GM21717 (cell line): ENCODE data around the gene ZBTB32.

Experiments
- ATAC-seq: cut with Tn5 transposase; IDR thresholded peaks from one replicate; pipeline ENCODE4 v1.9.1; 2021; ENCODE audit warnings: mild to moderate bottlenecking, moderate library complexity; ENCODE audit not compliant: unreplicated experiment

The ZBTB32 gene

DNA sequence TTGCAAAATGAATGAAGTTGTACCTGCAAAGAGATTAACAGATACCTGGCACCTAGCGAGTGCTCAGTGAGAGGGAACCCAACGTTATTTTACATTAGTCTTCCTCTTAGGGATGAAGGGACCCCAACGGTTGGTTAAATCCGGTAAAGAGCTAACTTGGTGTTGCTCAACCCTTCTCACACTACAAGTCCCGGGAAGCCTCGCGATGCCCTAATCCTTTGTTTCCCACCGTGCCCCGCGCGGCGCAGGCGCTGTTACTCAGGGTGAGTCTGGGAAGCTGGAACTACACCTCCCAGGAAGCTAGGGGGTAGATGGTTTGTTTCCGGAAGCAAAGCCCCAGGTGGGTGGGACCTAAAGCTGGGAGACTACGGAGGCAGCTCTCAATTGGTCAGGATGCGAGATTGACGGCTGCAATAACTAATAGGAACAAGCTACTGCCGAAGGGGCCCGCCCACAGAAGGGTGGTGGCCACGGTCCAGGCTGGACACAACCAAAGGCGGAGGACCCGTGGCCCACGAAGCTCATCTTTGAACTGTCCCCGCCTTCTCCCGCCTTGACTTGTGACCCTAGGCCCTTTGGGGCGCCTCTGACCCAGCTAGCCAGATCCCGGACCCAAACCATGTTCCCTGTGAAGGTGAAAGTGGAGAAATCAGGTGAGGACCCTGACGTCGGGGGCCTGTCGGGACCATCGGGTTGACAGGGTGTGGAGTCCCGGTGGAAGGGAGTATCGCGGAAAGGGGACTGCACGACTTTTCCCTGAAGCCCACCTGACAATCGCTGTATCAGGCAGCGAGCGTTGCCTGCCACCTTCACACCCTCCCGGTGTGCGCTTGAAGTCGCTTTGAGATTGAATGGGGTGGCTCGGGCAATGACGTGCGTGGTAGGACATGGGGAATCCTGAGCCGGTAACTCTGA, 44.0 kb downstream of the ZBTB32 start, which contains the start of gene LIN37:
Gene LIN37, plus strand, starts transcription at position 471 of the 915 bp plus-strand sequence. Its CDS starts 149 bp downstream, at position 620.
- peak; percentile 53 for ATAC-seq

GRCh38 chr19:35750167-35750566, 45.8 kb downstream of the ZBTB32 start:
- no peak for ATAC-seq

DNA sequence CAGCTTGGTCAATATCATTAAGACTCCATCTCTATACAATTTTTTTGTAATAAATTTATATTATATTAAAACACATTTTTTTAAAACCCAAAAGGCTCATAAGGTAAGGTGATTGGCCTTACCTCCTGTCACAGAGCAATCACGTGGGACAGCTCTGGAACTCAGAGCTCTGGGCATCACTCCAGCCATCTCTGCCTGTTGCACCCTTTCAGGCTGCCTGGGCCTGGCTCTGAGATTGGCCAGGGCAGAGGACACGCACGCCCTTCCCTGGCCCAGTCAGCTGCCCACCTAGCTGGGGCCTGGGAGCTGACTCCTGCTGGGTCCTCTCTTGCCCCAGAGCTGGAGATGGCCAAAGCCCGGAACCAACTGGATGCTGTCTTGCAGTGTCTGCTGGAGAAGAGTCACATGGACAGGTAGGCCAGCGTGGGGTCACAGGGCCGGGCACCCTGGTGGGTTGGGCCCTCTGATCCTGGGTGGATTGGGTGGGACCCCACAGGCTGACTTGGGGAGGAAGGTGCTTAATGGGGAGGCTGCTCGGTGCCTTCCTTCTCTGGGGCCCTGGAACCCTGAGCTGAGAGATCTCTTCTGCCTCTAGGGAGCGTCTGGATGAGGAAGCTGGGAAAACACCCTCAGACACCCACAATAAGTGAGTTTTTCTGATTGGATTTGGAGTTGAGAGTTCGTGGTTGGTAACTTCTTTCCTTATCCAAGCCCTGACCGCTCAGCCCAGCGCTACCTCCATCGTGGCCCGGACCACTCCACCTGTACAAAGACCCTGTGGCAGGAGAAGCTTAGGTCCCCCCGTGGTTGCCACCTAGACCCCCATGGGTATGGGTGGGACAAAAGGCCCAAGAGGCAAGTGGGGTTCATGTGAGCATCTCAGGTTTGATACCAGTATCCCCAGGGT, 47.7 kb downstream of the ZBTB32 start:
- ATAC-seq = no peak

DNA sequence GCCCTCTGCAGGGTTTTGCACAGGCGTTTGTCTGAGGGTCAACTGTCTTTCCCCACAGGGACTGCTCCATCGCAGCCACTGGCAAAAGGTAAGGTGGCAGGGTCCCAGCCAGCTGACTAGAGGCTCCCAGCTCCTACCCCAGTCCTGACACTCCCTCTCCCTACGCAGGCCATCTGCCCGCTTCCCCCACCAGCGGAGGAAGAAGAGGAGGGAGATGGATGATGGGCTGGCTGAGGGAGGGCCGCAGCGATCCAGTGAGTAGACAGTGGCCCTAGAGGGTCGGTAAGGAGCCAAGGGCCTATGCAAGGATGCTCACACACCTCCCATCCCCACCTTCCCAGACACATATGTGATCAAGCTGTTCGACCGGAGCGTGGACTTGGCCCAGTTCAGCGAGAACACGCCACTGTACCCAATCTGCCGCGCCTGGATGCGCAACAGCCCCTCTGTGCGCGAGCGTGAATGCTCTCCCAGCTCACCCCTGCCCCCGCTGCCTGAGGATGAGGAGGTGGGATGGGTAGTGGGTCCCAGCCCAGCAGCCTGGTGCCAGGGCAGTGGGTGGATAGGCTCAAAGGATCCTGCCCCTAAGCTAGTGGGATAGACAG, 48.5 kb downstream of the ZBTB32 start:
- ATAC-seq = no peak

DNA sequence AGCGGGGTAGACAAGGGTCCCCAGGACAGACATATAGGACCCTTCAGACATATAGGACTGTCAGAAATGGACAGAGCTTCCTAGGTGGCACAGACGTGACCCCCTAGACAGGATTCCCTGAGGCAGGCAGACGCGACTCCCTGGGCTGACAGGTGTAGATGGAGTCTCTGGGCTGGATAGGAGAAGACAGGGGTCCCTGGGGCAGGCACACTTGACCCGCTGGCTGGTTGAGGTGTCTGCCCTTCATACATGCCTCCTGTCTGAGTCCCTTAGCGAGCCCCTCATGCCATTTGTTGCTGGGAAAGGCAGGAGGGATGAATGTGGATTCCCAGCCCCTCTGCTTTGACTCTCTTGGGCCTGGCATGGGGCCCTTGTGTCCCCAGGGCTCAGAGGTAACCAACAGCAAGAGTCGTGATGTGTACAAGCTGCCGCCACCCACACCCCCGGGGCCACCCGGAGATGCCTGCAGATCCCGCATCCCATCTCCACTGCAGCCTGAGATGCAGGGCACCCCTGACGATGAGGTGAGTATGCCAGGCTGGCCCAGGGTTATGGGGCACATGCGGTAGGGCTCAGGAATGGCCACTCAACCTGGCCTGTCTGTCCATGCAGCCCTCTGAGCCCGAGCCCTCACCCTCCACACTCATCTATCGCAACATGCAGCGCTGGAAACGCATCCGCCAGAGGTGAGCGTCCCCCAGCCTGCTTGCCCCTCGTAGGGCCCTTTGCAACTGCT, 49.4 kb downstream of the ZBTB32 start:
- ATAC-seq = no peak

GRCh38 chr19:35754370-35755130, 50.2 kb downstream of the ZBTB32 start:
- ATAC-seq = no peak

DNA sequence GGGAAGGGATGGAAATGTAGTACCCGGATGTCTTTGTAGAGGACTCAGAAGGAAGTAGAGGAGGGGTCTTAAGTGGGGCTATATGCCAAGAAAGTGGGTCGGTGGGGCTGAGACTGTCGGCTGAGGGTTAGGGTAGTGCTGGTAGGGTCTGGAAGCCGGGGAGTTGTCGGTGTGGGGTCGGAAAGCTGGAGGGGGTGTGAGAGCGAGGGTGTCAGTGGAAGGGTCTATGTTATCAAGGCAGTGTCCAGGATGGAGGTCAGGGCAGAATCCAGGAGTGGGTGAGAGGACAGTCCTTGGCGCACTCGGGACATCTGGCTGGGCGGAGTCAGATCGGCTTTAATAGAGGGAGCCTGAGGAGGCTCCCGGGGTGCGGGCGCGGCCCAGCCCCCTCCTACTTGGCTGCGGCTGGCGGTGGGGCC, 50.8 kb downstream of the ZBTB32 start:
- ATAC-seq = no peak

DNA sequence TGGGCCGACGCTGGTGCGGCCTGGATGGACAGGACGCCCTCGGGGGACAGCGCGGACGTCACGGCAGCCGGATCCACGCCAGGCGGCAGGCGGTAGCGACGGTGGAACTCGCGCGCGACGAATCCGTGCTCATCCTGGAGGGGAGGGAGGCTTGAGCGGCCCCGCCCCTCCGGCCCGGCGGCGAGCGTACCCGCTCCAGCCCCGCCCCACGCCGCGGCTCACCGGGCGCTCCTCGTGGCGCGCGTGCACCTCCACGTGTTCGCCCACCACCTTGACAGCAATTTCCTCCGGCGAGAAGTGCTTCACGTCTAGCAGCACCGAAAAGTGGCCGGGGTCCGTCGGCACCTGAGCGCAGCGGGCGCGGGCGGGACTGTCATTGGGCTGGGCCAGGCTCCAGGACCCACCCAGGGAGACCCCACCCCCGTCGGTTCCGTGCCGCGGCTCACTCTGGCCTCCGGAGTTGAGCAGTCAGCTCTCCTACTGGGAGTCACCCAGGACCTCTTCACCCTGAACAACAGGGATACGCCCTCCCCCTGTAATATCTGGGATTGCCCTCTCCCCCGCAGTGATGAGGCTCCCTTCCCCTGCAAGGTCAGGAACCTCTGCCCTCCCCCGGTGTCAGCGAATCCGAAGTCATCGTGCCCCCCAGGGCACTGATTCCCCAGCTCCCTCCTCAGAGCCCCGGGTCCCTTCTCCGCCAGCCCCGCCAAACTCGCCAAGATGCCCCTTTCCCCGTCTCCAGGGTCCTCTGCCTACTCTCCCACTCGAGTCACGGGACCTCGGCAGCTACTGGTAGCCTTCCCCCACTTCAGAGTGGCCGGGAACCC, 51.4 kb downstream of the ZBTB32 start:
- no peak for ATAC-seq

- no peak for ATAC-seq
These were observed 52.2 kb downstream of the ZBTB32 start, which contains the start of gene HSPB6 for GRCh38 chr19:35756377-35757230. Gene HSPB6 (minus strand): TSS chr19:35757029. CDS start chr19:35757008, 21 bp downstream.

- peak; percentile 5 for ATAC-seq
These were observed 52.9 kb downstream of the ZBTB32 start for GRCh38 chr19:35757231-35757748.

DNA sequence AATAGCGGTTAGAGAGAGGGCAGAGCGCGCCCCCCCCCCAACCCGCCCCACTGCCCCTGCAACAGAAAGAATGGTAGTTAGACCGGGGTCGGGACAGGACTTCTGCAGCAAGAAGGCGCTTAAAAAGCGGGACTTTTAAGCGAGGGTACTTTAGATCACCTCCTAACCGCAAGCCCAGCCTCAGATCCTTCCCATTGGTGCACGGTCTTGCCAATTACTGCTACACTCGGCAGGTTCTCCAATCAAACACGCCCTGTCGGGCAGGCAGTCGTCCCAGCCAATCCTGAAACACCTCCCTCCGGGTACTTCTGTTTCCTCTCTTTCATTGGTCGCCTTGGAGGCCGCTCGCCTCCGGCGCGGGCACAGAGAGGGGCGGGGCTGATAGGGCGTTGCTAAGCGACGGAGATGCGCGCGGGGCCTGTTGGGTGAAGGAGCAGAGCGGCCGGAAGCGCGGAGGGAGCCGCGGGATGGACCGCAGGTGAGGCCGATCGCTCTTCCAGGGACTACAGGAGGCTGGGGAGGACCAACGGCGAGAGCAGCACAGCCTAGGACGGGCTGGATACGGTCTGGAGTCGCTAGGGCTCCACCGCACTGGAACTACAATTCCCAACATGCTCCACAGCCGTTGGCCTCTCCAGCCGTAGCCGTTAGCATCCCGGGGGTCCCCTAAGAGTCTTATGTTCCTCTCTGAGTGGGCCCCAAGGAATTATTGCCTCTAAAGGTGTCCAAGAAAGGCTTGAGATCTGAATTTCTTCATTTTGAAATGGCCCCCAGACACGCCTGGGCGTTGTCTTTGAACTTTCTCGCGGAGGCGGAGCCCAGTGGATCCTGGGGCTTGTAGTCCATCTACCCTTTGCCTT, 53.6 kb downstream of the ZBTB32 start, which contains the start of gene PROSER3:
Gene PROSER3, plus strand, starts transcription at position 428 of the 860 bp plus-strand sequence. Its CDS starts 40 bp downstream, at position 468.
- peak; percentile 84 for ATAC-seq

GRCh38 chr19:35759697-35760096, 55.3 kb downstream of the ZBTB32 start:
- no peak for ATAC-seq

DNA sequence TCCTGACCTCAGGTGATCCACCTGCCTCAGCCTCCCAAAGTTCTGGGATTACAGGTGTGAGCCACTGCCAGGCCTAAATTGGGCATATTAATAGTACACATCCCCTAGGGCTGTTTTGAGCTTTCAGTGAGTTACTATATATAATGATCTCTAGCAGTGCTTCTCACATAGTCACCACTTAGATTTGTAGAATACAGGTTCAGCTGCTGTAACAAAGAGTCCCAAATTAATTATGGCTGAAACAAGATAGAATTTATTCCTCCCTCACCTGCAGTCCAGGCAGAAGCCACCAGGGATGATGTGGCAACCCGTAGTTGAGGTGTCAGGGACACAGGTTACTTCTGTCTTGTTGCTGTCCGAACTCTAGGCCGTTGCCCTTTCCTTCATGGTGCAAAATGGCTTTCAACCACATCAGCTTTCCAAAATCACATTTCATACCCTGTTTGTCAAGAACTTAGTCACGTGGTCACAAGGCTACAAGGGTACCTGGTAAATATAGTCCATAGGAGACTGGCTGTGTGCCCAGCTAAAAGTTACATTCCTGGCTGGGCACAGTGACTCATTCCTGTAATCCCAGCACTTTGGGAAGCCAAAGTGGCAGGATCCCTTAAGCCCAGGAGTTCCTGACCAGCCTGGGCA, 56.5 kb downstream of the ZBTB32 start:
- ATAC-seq = no peak

DNA sequence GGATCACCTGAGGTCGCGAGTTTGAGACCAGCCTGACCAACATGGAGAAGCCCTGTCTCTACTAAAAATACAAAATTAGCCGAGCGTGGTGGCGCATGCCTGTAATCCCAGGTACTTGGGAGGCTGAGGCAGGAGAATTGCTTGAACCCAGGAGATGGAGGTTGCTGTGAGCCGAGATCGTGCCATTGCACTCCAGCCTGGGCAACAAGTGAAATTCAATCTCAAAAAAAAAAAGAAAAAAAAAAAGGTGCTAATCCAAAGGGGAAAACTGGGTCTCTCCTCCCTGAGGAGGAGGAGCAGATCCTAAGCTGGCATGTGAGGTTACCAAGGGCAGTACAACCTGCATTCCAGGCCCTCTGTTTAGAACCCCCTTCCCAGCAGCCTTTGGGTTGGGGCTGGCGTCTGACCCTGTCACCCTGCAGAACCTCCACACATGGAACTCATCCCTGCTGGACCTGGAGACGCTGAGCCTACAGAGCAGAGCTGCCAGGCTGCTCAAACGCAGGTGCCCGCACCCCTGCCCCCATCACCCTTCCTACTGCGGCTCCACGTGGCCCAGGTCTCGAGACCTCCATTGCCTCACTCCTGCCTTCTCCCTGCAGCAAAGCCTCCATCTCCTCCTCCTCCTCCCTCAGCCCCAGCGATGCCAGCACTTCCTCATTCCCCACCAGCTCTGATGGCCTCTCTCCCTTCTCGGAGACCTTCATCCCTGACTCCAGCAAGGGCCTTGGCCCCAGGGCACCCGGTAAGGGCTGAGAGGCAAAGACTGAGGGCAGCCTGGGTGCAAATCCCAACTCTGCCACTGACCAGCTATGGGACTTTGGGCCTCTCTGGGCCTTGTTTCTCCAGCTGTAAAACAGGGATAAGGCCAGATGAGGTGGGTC, 60.3 kb downstream of the ZBTB32 start:
- ATAC-seq = no peak
